PFSK-1 (cell line): Measurements from ENCODE around the gene GSK3A.

Experiments
- FOXP2 ChIP-seq: optimal IDR thresholded peaks from 2 replicates; pipeline ENCODE3; 2011; ENCODE audit warnings: borderline replicate concordance, control low read depth, inconsistent platforms; ENCODE audit not compliant: insufficient read depth; ENCODE audit errors: extremely low read length, extremely low read depth
- POLR2AphosphoS5 ChIP-seq: IDR thresholded peaks from 2 replicates; pipeline ENCODE4 v1.6.1; 2012; ENCODE audit warnings: low read depth, mild to moderate bottlenecking, control low read depth, low read length, moderate library complexity
- REST ChIP-seq, 2 experiments: IDR thresholded peaks; 2 replicates each; pipeline versions ENCODE4 v1.6.1 to v1.8.0; 2011 to 2012; ENCODE audit warnings: low read depth in 2 of 2, low read length in 2 of 2, control low read depth in 1 of 2, inconsistent platforms in 1 of 2, mild to moderate bottlenecking in 1 of 2, moderate library complexity in 1 of 2; ENCODE audit not compliant: insufficient read depth in 1 of 2
- SIN3A ChIP-seq: IDR thresholded peaks from 2 replicates; pipeline ENCODE4 v1.6.1; 2012; ENCODE audit warnings: mild to moderate bottlenecking, low read length, moderate library complexity, borderline replicate concordance; ENCODE audit not compliant: insufficient read depth
- TAF1 ChIP-seq: IDR thresholded peaks from 2 replicates; pipeline ENCODE4 v1.6.1; 2012; ENCODE audit warnings: low read length, control low read depth, borderline replicate concordance; ENCODE audit not compliant: insufficient read depth

The GSK3A gene

DNA sequence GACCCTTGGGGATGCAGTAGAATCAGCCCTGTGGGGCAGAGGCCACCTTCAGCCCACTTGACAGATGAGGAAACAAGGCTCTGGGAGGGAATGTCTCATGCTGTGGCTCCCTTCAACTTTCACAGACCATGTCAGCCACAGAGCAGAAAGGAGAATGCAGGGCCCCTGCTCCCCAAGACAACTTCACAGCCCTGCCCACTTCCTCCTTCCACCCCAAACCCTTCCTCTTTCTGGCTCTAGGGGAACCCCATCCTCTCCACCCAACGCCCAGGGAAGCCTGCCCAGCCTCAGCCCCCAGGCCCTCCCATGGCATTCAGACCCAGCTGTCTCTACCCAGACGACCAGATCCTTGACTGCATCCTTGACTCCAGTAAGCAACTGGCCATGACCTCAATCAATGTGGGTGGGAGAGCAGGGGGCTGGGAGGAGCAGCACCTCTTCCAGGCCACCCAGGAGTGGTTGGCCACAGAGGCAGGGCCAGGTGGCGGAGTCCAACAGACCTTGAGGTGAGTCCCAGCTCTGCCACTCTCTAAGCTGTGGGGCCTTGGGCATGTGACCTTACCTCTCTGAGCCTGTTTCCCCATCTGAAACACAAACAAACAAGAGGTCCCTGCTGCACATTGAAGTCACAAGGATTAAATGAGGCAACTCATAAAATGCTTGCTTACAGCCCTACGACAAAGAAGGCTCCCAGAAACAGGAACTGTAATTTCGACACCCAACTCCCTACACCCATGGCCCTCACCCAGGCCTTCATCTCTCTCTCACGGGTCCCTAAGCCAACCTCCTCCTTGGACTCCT lies 40.7 kb downstream of the GSK3A start:
- TF ChIP-seq SIN3A (no peak), POLR2AphosphoS5 (no peak), FOXP2 (no peak), REST (IDR thresholded peaks at IDR 0.05; ENCODE audit: insufficient read depth in 1 of 2, low read depth in 2 of 2, low read length in 2 of 2) (no peak), TAF1 (no peak)

DNA sequence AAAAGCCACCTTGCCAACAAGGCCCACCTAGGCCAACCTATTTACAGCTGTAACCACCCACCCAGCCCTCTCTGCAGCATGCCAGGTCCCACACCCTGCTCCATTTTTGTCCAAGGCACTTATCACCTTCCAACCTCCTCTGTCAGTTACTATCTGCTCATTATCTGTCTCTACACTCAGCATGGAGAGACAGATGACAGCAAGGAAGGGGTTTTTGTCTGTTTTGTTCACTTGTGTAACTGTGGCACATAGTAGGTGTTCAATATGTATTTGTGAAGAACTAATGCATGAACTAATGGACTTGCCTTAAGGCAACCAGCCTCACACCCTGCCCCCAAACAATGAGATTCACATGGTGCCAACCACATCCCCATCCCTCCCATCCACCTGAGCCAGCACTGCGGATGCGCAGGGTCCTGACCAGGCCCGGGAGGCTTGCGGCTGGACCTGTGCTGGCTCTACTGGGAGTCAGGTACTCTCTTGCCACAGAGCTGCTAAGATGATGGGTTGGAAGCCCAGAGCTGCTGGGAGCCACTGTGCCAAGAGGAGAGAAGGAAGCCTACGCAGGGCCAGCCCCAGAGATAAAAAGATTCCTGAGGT lies 42.2 kb downstream of the GSK3A start:
- TF ChIP-seq TAF1 = no peak
- TF ChIP-seq SIN3A = no peak
- TF ChIP-seq FOXP2 = no peak
- TF ChIP-seq POLR2AphosphoS5 = no peak
- no peak for TF ChIP-seq REST (IDR thresholded peaks at IDR 0.05; ENCODE audit: insufficient read depth in 1 of 2, low read depth in 2 of 2, low read length in 2 of 2)

DNA sequence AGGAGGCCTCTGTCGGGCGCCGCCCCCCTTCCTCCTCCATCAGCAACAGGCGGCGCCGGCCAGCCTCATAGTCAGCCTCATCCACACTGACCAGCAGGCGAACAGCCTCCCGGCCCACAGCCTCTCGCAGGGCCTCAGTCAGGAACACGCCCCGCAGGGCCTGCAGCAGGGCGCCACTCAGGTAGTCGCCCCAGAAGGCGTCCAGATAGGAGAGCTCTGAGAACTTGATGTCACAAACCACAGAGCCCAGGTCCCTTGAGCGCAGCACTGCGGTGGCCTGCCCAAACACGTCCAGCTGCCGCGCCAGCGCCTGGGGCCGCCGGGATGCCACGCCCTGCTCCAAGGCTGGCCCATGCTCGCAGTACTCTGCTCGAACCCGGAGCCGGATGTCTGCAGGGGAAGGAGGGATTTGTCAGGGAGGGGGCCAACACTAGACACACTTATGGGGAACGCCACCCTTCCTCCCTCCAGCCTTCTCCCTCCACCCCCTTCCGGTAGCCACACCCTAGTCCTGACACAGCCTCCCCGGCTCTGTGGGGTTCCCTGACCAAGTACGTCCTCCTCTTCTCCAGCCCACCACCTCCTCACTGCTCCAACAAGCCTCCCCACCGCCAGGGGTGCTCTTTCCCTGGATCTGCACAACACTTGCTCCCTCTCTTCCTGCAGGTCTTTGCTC lies 42.8 kb downstream of the GSK3A start:
- TF ChIP-seq POLR2AphosphoS5 (no peak), FOXP2 (no peak), SIN3A (no peak)

GRCh38 chr19:42198676-42199439 lies 43.5 kb downstream of the GSK3A start:
- TF ChIP-seq REST (IDR thresholded peaks at IDR 0.05; ENCODE audit: insufficient read depth in 1 of 2, low read depth in 2 of 2, low read length in 2 of 2) (no peak), SIN3A (no peak), FOXP2 (no peak), TAF1 (no peak), POLR2AphosphoS5 (no peak)

GRCh38 chr19:42197375-42197817 lies 45.0 kb downstream of the GSK3A start:
- TF ChIP-seq POLR2AphosphoS5 (no peak), SIN3A (no peak), FOXP2 (no peak), TAF1 (no peak), REST (IDR thresholded peaks at IDR 0.05; ENCODE audit: insufficient read depth in 1 of 2, low read depth in 2 of 2, low read length in 2 of 2) (no peak)
